ENCODE data around the gene CSNK1G2. TPM values are rescaled to one million over a fixed set of nuclear protein-coding genes. Genes with fewer than 3 reads are reported as not detected.
A peak's percentile ranks its signal among the peaks of the same experiment; 100 is the strongest.

Gene CSNK1G2
- total and polyA plus RNA-seq, 8 donors: 20.7 to 69.4 (median 27.9) TPM

DNA sequence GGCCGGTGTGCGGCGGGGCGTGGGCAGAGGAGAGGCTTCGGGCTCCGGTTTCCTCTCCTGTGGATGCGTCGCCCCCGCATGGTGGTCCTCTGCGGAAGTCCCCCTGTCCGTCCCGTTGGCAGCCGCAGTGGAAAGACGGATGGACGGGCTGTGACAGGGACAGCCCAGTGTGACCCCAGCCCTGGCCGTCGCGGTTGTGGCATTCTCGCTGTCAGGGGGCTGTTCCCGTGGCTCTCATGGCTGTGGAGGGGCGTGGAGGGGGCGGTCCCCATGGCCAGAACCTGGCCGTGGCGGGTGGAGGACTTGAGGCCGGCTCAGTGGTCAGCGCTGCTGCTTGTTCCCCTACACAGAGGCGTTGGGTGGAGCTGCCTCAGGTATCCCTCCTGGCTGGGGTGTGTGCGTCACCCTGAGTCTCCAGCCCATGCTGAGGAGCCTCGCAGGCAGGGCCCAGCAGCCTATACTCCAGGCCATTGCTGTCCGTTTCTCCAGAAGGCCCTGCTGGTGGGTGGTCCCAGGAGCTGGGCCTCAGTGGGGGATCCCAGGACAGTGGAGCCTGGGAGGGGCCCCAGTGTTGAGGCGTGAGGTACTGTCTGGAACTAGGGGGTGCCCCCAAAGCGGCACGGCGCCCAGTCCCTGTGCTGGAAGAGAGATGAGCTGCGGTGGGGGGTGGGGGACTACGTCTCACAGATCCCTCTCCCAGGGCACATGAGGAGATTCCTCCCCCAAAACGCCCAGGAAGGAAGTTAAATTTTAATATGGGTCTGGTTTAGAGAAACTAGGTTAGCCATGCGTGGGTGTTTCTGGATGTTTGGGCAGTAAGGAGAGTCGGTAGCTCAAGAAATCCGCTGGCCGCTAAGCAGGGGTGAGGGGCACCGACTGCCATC lies 20.3 kb downstream of the CSNK1G2 start:
- TF ChIP-seq, protein P1, sequence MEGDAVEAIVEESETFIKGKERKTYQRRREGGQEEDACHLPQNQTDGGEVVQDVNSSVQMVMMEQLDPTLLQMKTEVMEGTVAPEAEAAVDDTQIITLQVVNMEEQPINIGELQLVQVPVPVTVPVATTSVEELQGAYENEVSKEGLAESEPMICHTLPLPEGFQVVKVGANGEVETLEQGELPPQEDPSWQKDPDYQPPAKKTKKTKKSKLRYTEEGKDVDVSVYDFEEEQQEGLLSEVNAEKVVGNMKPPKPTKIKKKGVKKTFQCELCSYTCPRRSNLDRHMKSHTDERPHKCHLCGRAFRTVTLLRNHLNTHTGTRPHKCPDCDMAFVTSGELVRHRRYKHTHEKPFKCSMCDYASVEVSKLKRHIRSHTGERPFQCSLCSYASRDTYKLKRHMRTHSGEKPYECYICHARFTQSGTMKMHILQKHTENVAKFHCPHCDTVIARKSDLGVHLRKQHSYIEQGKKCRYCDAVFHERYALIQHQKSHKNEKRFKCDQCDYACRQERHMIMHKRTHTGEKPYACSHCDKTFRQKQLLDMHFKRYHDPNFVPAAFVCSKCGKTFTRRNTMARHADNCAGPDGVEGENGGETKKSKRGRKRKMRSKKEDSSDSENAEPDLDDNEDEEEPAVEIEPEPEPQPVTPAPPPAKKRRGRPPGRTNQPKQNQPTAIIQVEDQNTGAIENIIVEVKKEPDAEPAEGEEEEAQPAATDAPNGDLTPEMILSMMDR (IDR thresholded peaks at IDR 0.05): no peak
- Histone ChIP-seq H3K4me3 (no peak overlapping the region), H3K27ac (no peak overlapping the region), H3K4me1 (no peaks in the 10 kb centered on the region), H3K9me3 (no peaks in the 10 kb centered on the region), H3K27me3 (no peaks in the 10 kb centered on the region), H3K36me3 (no peaks in the 10 kb centered on the region)
- FAIRE-seq (no peak), DNase-seq (peak in 1 of 6 donors; percentile 52), ATAC-seq (peak in 1 of 4 donors; percentile 15)
- WGBS, 2 donors: 89 to 90% methylated on average over 42 of the region's 42 CpGs
- intact Hi-C loops (cut with DNase I): no loop called here

DNA sequence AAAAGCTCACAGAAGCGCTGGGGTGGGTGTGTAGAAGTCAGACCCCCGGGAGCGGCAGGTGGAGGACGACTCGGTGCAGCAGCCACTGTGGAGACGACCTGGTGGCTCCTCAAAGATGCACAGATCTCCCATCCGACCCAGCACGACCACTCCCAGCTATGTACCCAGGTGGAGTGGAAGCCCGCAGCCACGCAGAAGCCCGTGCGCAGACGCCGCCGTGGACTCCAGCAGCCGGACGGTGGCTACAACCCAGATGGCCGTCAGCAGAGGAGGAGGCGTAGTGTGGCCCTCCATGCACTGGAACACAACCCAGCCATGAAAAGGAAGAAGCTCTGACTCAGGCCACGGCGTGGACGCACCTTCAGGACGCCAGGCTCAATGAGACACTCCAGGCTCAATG lies 21.7 kb downstream of the CSNK1G2 start:
- TF ChIP-seq, protein P1 (IDR thresholded peaks at IDR 0.05): no peak
- DNase-seq (no peak), ATAC-seq (no peak), FAIRE-seq (no peak)
- intact Hi-C loops (cut with DNase I): no loop called here
- no peak overlapping the region for H3K27ac ChIP-seq
- no peaks in the 10 kb centered on the region for H3K36me3 ChIP-seq
- H3K4me1 ChIP-seq: no peaks in the 10 kb centered on the region
- 95 to 96% methylated on average over 21 to 23 of the region's 23 CpGs for WGBS, 2 donors
- no peaks in the 10 kb centered on the region for H3K9me3 ChIP-seq
- H3K27me3 ChIP-seq: no peaks in the 10 kb centered on the region
- H3K4me3 ChIP-seq: no peak overlapping the region

DNA sequence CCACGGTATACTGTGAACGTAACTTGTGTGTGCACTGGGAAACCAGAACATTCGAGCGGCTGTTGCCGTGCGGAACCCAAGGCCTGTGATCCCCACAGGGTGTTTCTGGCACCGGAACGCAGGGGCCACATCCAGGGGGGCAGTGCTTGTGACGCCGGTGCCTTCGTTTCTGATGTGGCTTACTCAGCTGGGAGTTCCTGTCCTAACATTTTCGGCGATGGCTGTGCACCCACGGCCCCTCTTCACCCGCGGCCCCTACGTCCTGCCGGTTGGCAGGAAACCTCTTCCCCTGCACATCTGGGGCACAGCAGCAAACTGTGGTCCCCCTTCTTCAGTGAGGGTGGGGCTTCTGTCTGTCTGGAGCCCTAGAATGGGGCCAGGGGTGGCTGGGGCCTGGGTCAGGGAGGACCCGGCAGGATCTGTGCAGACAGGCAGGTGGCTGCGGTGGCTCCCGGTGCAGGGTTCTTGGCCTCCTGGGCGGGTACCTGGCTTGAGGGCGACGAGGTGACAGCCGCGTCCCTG lies 26.2 kb downstream of the CSNK1G2 start:
- Histone ChIP-seq H3K27me3 (no peaks in the 10 kb centered on the region), H3K4me1 (no peaks in the 10 kb centered on the region), H3K27ac (no peak overlapping the region), H3K4me3 (no peak overlapping the region), H3K9me3 (no peaks in the 10 kb centered on the region), H3K36me3 (peaks cover 0 to 3% (median 0%) of the 10 kb centered on the region in 3 donors)
- WGBS, 2 donors: 91 to 92% methylated on average over 24 to 26 of the region's 26 CpGs
- TF ChIP-seq, protein P1 (IDR thresholded peaks at IDR 0.05): no peak
- intact Hi-C loops (cut with DNase I): no loop called here
- ATAC-seq (no peak), DNase-seq (peak in 1 of 6 donors; percentile 75), FAIRE-seq (no peak)

GRCh38 chr19:1968279-1969175 lies 27.6 kb downstream of the CSNK1G2 start:
- TF ChIP-seq, protein P1 (IDR thresholded peaks at IDR 0.05): no peak
- peaks cover 0 to 3% (median 0%) of the 10 kb centered on the region in 3 donors for H3K36me3 ChIP-seq
- no peak for FAIRE-seq
- intact Hi-C loops (cut with DNase I): no loop called here
- no peaks in the 10 kb centered on the region for H3K4me1 ChIP-seq
- peak in 2 of 6 donors; percentile 33 to 70 for DNase-seq
- H3K27me3 ChIP-seq: no peaks in the 10 kb centered on the region
- H3K27ac ChIP-seq: no peak overlapping the region
- H3K4me3 ChIP-seq: no peak overlapping the region
- H3K9me3 ChIP-seq: no peaks in the 10 kb centered on the region
- peak in 1 of 4 donors; percentile 8 for ATAC-seq
- WGBS, 2 donors: 84% methylated on average over 34 of the region's 34 CpGs
